ENCODE data around the gene ATF7.

ATF7 gene

DNA sequence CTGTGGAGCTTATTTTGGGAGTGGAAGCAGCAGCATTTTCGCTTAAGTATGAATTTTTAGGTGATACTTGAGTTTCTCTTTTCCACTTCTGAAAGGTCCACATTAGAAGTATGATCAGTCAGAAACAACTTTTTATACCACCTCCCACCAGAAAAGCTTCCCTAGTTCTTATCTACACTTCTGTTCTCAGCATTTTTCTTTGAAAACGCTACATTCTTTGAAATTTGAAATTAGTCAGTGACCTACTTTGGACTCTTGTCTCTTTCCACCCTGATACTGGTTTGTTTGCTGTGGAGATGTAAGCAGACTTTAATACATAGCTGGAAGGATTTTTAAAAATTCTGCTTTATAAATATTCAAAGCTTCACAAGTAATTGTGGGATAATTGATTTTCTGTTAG lies 152.1 kb downstream of the ATF7 start:
- H3K4me3 ChIP-seq (replicated peaks in 1 of 2; ENCODE audit: low read depth in 2 of 2, low read length in 2 of 2): no peak overlapping the region
- no peak for TF ChIP-seq CTCF (IDR thresholded peaks at IDR 0.05; ENCODE audit: low read depth, low read length)
- no peak for DNase-seq (ENCODE audit: low read depth in 2 of 2)

DNA sequence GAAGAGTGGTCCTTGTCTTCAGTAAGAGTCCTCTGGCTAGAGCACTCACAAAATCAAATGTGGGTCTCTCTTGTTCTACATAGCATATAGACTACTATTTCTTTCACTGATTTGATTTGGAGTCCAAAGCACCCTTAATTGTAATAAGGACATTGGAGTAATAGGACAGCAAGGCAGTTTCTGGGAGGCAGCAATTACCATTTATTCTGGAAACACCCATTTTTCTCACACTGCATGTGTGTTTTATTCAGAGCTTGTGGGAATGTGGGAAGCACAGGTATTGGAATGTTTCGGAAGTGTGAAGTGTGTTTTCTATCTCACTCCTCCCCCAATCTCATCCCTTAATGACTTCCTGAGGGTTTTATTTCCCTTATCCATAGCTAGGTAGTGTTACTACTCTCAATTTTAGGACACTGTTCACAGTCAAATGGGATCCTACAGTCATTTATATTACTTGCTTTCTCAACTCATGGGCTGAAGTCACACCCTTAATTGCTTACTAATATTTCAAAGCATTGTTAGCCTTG lies 154.1 kb downstream of the ATF7 start:
- no peak overlapping the region for H3K4me3 ChIP-seq (replicated peaks in 1 of 2; ENCODE audit: low read depth in 2 of 2, low read length in 2 of 2)
- no peak for TF ChIP-seq CTCF (IDR thresholded peaks at IDR 0.05; ENCODE audit: low read depth, low read length)
- DNase-seq (ENCODE audit: low read depth in 2 of 2): no peak

DNA sequence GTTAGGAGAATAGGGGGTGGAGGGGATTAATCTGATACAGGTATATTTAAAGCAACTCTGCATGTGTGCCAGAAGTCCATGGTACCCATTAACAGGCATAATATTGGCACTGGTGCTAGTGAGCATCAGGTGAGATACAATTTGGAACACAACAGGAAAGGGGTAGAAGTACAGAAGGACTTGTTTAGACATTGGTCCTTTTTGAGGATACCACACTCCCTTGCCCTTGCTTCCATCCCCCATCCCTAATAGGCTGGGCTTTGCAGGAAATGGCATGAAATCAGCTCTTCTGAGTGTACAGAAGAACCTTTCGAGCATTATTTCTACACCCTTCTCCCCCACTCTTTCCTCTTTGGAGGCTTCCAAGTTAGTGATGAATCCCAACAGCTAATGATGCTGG lies 157.9 kb downstream of the ATF7 start:
- TF ChIP-seq CTCF (IDR thresholded peaks at IDR 0.05; ENCODE audit: low read depth, low read length): no peak
- no peak for DNase-seq (ENCODE audit: low read depth in 2 of 2)
- no peak overlapping the region for H3K4me3 ChIP-seq (replicated peaks in 1 of 2; ENCODE audit: low read depth in 2 of 2, low read length in 2 of 2)

- TF ChIP-seq CTCF (IDR thresholded peaks at IDR 0.05; ENCODE audit: low read depth, low read length): no peak
- no peak for DNase-seq (ENCODE audit: low read depth in 2 of 2)
- H3K4me3 ChIP-seq (replicated peaks in 1 of 2; ENCODE audit: low read depth in 2 of 2, low read length in 2 of 2): no peak overlapping the region
These were observed 158.3 kb downstream of the ATF7 start for GRCh38 chr12:53467880-53468279.

GRCh38 chr12:53467082-53467481 lies 159.1 kb downstream of the ATF7 start:
- H3K4me3 ChIP-seq (replicated peaks in 1 of 2; ENCODE audit: low read depth in 2 of 2, low read length in 2 of 2): no peak overlapping the region
- no peak for TF ChIP-seq CTCF (IDR thresholded peaks at IDR 0.05; ENCODE audit: low read depth, low read length)
- DNase-seq (ENCODE audit: low read depth in 2 of 2): no peak

- DNase-seq (ENCODE audit: low read depth in 2 of 2): no peak
- TF ChIP-seq CTCF (IDR thresholded peaks at IDR 0.05; ENCODE audit: low read depth, low read length): no peak
- H3K4me3 ChIP-seq (replicated peaks in 1 of 2; ENCODE audit: low read depth in 2 of 2, low read length in 2 of 2): no peak overlapping the region
These were observed 159.5 kb downstream of the ATF7 start for GRCh38 chr12:53466640-53467039.

DNA sequence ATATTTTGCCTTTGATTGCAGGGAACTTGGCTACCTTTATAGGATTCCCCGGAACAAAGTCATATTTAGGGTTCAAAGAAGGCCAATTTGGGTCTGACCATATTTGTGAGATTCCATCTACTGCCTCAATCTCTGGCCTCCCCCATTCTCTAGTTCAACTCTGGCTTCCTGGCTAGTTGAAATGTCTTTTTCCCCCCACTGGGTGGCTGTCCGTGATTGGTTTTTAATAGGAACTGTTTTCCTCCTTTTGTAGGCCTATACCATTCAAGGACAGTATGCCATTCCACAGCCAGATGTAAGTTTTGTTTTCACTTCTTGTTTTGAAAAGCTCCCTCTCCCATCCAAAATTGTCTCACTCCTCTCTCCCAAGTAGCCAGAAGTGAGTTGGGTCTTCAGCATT lies 160.5 kb downstream of the ATF7 start:
- H3K4me3 ChIP-seq (replicated peaks in 1 of 2; ENCODE audit: low read depth in 2 of 2, low read length in 2 of 2): no peak overlapping the region
- TF ChIP-seq CTCF (IDR thresholded peaks at IDR 0.05; ENCODE audit: low read depth, low read length): no peak
- no peak for DNase-seq (ENCODE audit: low read depth in 2 of 2)

Data from cardiac fibroblast (primary cell).